Activated T-cell treated with anti-CD3 and anti-CD28 coated beads, Interleukin-2, amount 50 U/mL, for 4 hours (primary cell): ENCODE results near the gene DLG4. TPM values are rescaled to one million over a fixed set of nuclear protein-coding genes. Genes with fewer than 3 reads are reported as not detected.

Source experiments
- ATAC-seq, 2 donors: fragments of 200-7000 bp; cut with Tn5 transposase; one replicate each; pipeline ENCODE4 v1.10.0; 2021
- DNase-seq: peaks from one replicate; pipeline ENCODE4 v3.0.0-alpha.2; 2020
- H3K27me3 Mint-ChIP-seq: one replicate; pipeline ENCODE4 v1.8.0; 2021; ENCODE audit warnings: low read depth, mixed read lengths
- H3K36me3 Mint-ChIP-seq: one replicate; pipeline ENCODE4 v1.8.0; 2022; ENCODE audit warnings: mixed read lengths; ENCODE audit not compliant: insufficient read depth
- H3K4me1 Mint-ChIP-seq: one replicate; pipeline ENCODE4 v1.8.0; 2021; ENCODE audit warnings: low read depth, mixed read lengths
- H3K4me3 Mint-ChIP-seq: one replicate; pipeline ENCODE4 v1.8.0; 2021; ENCODE audit warnings: mild to moderate bottlenecking, moderate library complexity, mixed read lengths
- H3K9me3 Mint-ChIP-seq: one replicate; pipeline ENCODE4 v1.8.0; 2021; ENCODE audit warnings: mixed read lengths
- total RNA-seq, 3 donors: library from RNA; stranded (reverse); gene quantifications; one replicate each; pipeline ENCODE4 v1.2.1, GENCODE V29; 2021

DLG4 gene
- total RNA-seq, 3 donors from 2014 or later, result 4.2 to 6.5 (median 5.7) TPM

- Mint-ChIP-seq H3K4me3 (peak overlapping the region; percentile 71), H3K9me3 (no peaks in the 10 kb centered on the region), H3K27me3 (no peaks in the 10 kb centered on the region), H3K4me1 (peaks cover 28% of the 10 kb centered on the region), H3K36me3 (no peaks in the 10 kb centered on the region)
- DNase-seq (peak; percentile 91), ATAC-seq (peak; percentile 87 to 90)
These were observed 14.7 kb downstream of the DLG4 start for GRCh38 chr17:7204828-7205461.

- DNase-seq (no peak), ATAC-seq (peak in 1 of 2 donors; percentile 1)
- no peaks in the 10 kb centered on the region for H3K36me3 Mint-ChIP-seq
- peak overlapping the region; percentile 71 for H3K4me3 Mint-ChIP-seq
- peaks cover 28% of the 10 kb centered on the region for H3K4me1 Mint-ChIP-seq
- no peaks in the 10 kb centered on the region for H3K9me3 Mint-ChIP-seq
- no peaks in the 10 kb centered on the region for H3K27me3 Mint-ChIP-seq
These were observed 15.3 kb downstream of the DLG4 start for GRCh38 chr17:7204336-7204735.

GRCh38 chr17:7203391-7203790 is 16.2 kb downstream of the DLG4 start:
- Mint-ChIP-seq H3K27me3 (no peaks in the 10 kb centered on the region), H3K4me1 (peaks cover 28% of the 10 kb centered on the region), H3K4me3 (peak overlapping the region; percentile 35), H3K9me3 (no peaks in the 10 kb centered on the region), H3K36me3 (no peaks in the 10 kb centered on the region)
- ATAC-seq (no peak), DNase-seq (no peak)

- Mint-ChIP-seq H3K36me3 (peaks cover 2% of the 10 kb centered on the region), H3K4me3 (no peak overlapping the region), H3K27me3 (no peaks in the 10 kb centered on the region), H3K9me3 (no peaks in the 10 kb centered on the region), H3K4me1 (no peaks in the 10 kb centered on the region)
- DNase-seq (no peak), ATAC-seq (no peak)
These were observed 22.8 kb downstream of the DLG4 start for GRCh38 chr17:7196651-7197401.

GRCh38 chr17:7195971-7196370 is 23.7 kb downstream of the DLG4 start:
- Mint-ChIP-seq H3K27me3 (no peaks in the 10 kb centered on the region), H3K36me3 (peaks cover 2% of the 10 kb centered on the region), H3K4me1 (no peaks in the 10 kb centered on the region), H3K4me3 (no peak overlapping the region), H3K9me3 (no peaks in the 10 kb centered on the region)
- DNase-seq, result no peak
- no peak for ATAC-seq

- Mint-ChIP-seq H3K9me3 (no peaks in the 10 kb centered on the region), H3K36me3 (peaks cover 2% of the 10 kb centered on the region), H3K4me1 (no peaks in the 10 kb centered on the region), H3K27me3 (no peaks in the 10 kb centered on the region), H3K4me3 (no peak overlapping the region)
- ATAC-seq (no peak), DNase-seq (no peak)
These were observed 27.2 kb downstream of the DLG4 start for GRCh38 chr17:7192271-7192937.

GRCh38 chr17:7191571-7192270 is 27.9 kb downstream of the DLG4 start:
- Mint-ChIP-seq H3K4me1 (no peaks in the 10 kb centered on the region), H3K9me3 (no peaks in the 10 kb centered on the region), H3K27me3 (no peaks in the 10 kb centered on the region), H3K4me3 (no peak overlapping the region), H3K36me3 (peaks cover 2% of the 10 kb centered on the region)
- ATAC-seq, result peak; percentile 50 to 63
- no peak for DNase-seq

GRCh38 chr17:7191069-7191468 is 28.6 kb downstream of the DLG4 start:
- ATAC-seq (no peak), DNase-seq (no peak)
- peaks cover 2% of the 10 kb centered on the region for H3K36me3 Mint-ChIP-seq
- no peak overlapping the region for H3K4me3 Mint-ChIP-seq
- no peaks in the 10 kb centered on the region for H3K9me3 Mint-ChIP-seq
- H3K27me3 Mint-ChIP-seq, result no peaks in the 10 kb centered on the region
- no peaks in the 10 kb centered on the region for H3K4me1 Mint-ChIP-seq

- no peaks in the 10 kb centered on the region for H3K4me1 Mint-ChIP-seq
- DNase-seq, result no peak
- no peaks in the 10 kb centered on the region for H3K27me3 Mint-ChIP-seq
- ATAC-seq, result no peak
- H3K9me3 Mint-ChIP-seq, result no peaks in the 10 kb centered on the region
- no peak overlapping the region for H3K4me3 Mint-ChIP-seq
- peaks cover 2% of the 10 kb centered on the region for H3K36me3 Mint-ChIP-seq
These were observed 29.2 kb downstream of the DLG4 start for GRCh38 chr17:7190276-7190917.

- Mint-ChIP-seq H3K4me3 (no peak overlapping the region), H3K4me1 (no peaks in the 10 kb centered on the region), H3K36me3 (no peaks in the 10 kb centered on the region), H3K9me3 (no peaks in the 10 kb centered on the region), H3K27me3 (no peaks in the 10 kb centered on the region)
- DNase-seq (no peak), ATAC-seq (no peak)
These were observed 33.4 kb downstream of the DLG4 start for GRCh38 chr17:7186241-7186640.

- no peak for ATAC-seq
These were observed 35.0 kb downstream of the DLG4 start for GRCh38 chr17:7184647-7185046.

GRCh38 chr17:7184091-7184488 is 35.5 kb downstream of the DLG4 start:
- DNase-seq (no peak), ATAC-seq (no peak)
- Mint-ChIP-seq H3K36me3 (no peaks in the 10 kb centered on the region), H3K4me1 (no peaks in the 10 kb centered on the region), H3K4me3 (no peak overlapping the region), H3K9me3 (no peaks in the 10 kb centered on the region), H3K27me3 (no peaks in the 10 kb centered on the region)

More at GRCh38 chr17:7184647-7185046, 35.0 kb downstream of the DLG4 start:
- Mint-ChIP-seq H3K27me3 (no peaks in the 10 kb centered on the region), H3K4me3 (no peak overlapping the region), H3K4me1 (no peaks in the 10 kb centered on the region), H3K36me3 (no peaks in the 10 kb centered on the region), H3K9me3 (no peaks in the 10 kb centered on the region)
- DNase-seq, result no peak

- Mint-ChIP-seq H3K9me3 (no peaks in the 10 kb centered on the region), H3K4me1 (no peaks in the 10 kb centered on the region), H3K4me3 (no peak overlapping the region), H3K27me3 (no peaks in the 10 kb centered on the region), H3K36me3 (no peaks in the 10 kb centered on the region)
- ATAC-seq (no peak), DNase-seq (no peak)
These were observed 36.1 kb downstream of the DLG4 start for GRCh38 chr17:7183433-7184090.
